ENCODE results near the gene NFE2L3.

The NFE2L3 gene

DNA sequence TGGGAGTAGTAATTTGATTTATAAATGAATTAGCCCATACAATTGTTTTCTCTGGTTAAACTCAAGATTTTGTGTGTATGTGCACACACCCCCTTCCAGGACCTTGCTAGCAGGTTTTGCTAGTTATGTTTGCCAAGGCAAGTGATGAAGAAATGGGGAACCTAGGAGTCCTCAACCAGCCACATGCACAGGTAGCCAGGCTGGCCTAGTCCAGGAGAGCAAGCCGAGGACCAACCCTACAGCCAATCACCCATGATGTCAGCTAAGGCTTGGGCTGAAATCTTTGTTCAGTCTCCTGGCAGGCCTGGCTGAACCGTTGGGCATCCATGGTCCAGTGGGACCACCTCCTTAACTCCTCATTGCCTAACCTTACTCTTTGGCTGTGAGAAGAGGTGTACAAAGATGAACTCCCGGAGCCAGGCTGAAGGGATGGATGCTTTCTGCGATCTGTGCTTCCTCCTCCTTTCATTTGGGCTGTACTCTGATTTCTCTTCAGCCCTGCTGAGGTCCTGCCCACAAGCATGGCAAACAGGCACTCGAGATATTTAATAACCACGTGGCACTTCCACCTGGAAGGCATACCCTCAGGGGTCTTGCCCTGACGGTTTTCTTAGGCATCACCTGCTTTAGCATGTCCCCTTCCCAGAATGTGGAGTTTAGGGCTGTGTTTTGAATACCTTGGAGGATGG, 26.4 kb downstream of the NFE2L3 start:
- no peak overlapping the region for H3K4me3 ChIP-seq (ENCODE audit: low read depth, low read length)
- TF ChIP-seq, protein P1, sequence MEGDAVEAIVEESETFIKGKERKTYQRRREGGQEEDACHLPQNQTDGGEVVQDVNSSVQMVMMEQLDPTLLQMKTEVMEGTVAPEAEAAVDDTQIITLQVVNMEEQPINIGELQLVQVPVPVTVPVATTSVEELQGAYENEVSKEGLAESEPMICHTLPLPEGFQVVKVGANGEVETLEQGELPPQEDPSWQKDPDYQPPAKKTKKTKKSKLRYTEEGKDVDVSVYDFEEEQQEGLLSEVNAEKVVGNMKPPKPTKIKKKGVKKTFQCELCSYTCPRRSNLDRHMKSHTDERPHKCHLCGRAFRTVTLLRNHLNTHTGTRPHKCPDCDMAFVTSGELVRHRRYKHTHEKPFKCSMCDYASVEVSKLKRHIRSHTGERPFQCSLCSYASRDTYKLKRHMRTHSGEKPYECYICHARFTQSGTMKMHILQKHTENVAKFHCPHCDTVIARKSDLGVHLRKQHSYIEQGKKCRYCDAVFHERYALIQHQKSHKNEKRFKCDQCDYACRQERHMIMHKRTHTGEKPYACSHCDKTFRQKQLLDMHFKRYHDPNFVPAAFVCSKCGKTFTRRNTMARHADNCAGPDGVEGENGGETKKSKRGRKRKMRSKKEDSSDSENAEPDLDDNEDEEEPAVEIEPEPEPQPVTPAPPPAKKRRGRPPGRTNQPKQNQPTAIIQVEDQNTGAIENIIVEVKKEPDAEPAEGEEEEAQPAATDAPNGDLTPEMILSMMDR (IDR thresholded peaks at IDR 0.05; ENCODE audit: control insufficient read depth, extremely low read depth, insufficient read depth), result no peak
- no peak for DNase-seq (ENCODE audit: low read depth)

DNA sequence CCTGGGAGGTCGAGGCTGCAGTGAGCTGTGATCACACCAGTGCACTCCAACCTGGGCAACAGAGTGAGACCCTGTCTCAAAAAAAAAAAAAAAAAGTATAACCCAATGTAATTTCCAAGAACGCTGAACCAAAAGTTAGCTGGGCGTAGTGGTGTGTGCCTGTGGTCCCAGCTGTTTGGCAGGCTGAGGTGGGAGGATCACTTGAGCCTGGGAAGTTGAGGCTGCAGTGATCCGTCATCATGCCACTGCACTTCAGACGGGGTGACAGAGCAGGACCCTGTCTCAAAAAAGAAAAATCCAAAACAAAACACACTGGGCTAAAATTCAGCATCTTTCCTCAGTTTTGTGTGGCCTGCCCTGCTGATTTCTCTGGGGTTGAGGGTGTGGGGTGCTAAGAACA, 27.4 kb downstream of the NFE2L3 start:
- H3K4me3 ChIP-seq (ENCODE audit: low read depth, low read length), result no peak overlapping the region
- no peak for DNase-seq (ENCODE audit: low read depth)
- TF ChIP-seq, protein P1 (IDR thresholded peaks at IDR 0.05; ENCODE audit: control insufficient read depth, extremely low read depth, insufficient read depth), result no peak

DNA sequence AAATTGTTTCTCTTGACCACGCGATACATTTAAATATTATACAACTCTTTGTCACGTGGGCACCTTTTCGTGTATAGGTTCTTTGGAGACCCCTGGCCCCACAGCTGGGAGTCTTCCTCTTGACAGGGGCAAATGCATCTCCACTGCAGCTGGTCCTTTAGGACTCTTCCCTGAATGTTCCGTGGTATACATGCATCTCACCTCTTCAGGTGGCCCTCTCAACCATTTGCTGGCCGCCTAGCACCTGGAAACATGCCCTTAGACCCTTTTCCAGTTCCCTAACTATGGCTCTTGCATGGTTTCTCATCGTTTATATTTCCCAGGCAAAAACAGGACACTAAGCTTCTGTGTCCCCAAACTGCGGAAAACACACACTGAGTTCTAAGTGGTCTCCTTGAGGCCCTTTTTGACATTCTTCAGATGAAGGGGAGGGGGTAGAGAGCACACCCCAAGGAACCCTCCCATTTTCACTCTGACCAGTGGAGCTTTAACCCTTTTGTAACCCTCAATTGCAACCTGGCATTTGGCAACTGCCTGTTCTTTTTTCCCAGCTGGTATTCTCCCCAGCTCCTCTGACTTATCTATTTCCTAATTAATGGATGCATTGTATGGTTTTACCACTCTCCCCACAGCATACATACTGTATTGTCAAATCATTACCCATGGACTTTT, 28.0 kb downstream of the NFE2L3 start:
- no peak overlapping the region for H3K4me3 ChIP-seq (ENCODE audit: low read depth, low read length)
- DNase-seq (ENCODE audit: low read depth), result no peak
- TF ChIP-seq, protein P1 (IDR thresholded peaks at IDR 0.05; ENCODE audit: control insufficient read depth, extremely low read depth, insufficient read depth), result no peak

DNA sequence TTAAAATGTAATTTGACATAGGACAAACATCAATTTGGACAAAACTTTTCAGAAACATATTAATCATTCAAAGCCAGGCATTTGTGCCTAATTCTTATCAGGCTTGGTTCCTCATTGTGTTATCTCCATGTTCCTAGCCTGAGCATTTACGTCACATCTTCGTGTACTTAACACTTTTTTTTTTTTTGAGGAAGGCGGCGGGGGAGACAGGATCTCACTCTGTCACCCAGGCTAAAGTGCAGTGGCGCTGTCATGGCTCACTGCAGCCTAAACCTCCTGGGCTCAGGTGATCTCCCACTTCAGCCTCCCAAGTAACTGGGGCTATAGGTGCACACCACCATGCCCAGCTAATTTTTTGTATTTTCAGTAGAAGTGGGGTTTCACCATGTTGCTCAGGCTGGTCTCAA, 28.8 kb downstream of the NFE2L3 start:
- DNase-seq (ENCODE audit: low read depth), result no peak

DNA sequence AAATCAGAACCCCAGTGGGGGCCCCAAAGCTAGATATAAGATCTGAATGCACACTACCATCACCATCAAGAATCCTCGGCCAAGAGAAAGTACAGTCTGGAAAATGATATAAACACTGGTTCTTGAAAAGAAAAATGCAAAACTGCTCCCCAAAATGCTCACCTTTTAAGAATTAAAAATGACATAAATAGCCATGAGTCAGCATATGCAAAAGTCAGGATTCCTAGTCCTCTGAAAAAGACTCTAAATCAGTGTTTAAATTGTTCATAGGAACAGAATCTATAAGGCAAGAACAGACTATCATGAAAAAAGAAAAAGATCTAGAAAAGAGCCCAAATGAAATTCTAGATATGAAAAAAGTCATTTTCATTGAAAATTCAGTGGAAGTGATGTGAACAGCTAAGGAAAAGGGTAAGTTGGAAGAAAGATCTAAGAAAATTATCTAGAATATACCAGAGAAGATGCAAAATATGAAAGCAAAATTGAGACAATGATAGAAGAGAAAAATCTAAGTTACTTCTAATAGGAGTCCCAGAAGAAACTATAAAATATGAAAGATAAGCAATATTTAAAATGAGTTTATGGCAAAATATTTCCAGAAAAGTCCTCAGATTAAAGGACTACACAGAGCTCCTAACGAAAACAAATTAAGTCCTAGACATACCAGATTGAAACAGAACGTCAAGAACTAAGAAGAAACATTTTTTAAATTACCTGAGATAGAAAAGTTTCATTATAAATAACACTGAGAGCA, 29.7 kb downstream of the NFE2L3 start:
- TF ChIP-seq, protein P1 (IDR thresholded peaks at IDR 0.05; ENCODE audit: control insufficient read depth, extremely low read depth, insufficient read depth), result no peak
- no peak for DNase-seq (ENCODE audit: low read depth)
- no peak overlapping the region for H3K4me3 ChIP-seq (ENCODE audit: low read depth, low read length)

More for the DNA sequence above, 28.8 kb downstream of the NFE2L3 start:
- H3K4me3 ChIP-seq (ENCODE audit: low read depth, low read length), result no peak overlapping the region
- TF ChIP-seq, protein P1 (IDR thresholded peaks at IDR 0.05; ENCODE audit: control insufficient read depth, extremely low read depth, insufficient read depth), result no peak

DNA sequence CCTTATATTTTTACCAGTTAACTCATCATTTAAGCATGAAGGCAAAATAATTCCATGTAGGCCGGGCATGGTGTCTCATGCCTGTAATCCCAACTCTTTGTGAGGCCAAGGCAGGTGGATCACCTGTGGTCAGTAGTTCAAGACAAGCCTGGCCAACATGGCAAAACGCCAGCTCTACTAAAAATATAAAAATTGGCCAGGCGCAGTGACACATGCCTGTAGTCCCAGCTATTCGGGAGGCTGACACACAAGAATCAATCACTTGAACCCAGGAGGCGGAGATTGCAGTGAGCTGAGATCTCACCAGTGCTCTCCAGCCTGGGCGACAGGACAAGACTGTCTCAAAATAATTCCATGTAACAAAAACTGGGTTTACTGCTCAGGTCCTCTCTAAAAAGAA, 30.3 kb downstream of the NFE2L3 start:
- H3K4me3 ChIP-seq (ENCODE audit: low read depth, low read length), result no peak overlapping the region
- TF ChIP-seq, protein P1 (IDR thresholded peaks at IDR 0.05; ENCODE audit: control insufficient read depth, extremely low read depth, insufficient read depth), result no peak
- DNase-seq (ENCODE audit: low read depth), result no peak

Measured in LNCaP clone FGC (cell line).